Heart left ventricle (tissue), 16 donors: ENCODE data around the gene SGCA. TPM values are rescaled to one million over a fixed set of nuclear protein-coding genes. Genes with fewer than 3 reads are reported as not detected.
A peak's percentile ranks its signal among the peaks of the same experiment; 100 is the strongest.

ENCODE experiments used
- ATAC-seq, 4 donors: fragments of 200-7000 bp; cut with Tn5 transposase; one replicate each; pipeline ENCODE4 v1.9.1; 2020 to 2022; ENCODE audit warnings: moderate library complexity in 4 of 4, mild to moderate bottlenecking in 3 of 4, moderate number of reproducible peaks in 1 of 4
- DNase-seq, 5 donors: peaks; one replicate each; pipeline ENCODE4 v3.0.0-alpha.2; 2020
- H3K27ac ChIP-seq, 12 donors: fragments of 200-600 bp; sonication (generic) in 4 of 12; one replicate each; pipeline versions ENCODE4 v1.5.0 to v1.8.0; 2016 to 2022; ENCODE audit warnings: mild to moderate bottlenecking in 2 of 12
- H3K27me3 ChIP-seq, 9 donors: fragments of 200-600 bp; sonication (generic) in 2 of 9; one replicate each; pipeline versions ENCODE4 v1.5.1 to v1.8.0; 2016 to 2022; ENCODE audit warnings: mild to moderate bottlenecking in 3 of 9
- H3K36me3 ChIP-seq, 9 donors: fragments of 200-600 bp; sonication (generic) in 2 of 9; one replicate each; pipeline versions ENCODE4 v1.5.0 to v1.8.0; 2018 to 2022; ENCODE audit warnings: mild to moderate bottlenecking in 2 of 9
- H3K4me1 ChIP-seq, 12 donors: fragments of 200-600 bp; sonication (generic) in 4 of 12; one replicate each; pipeline versions ENCODE4 v1.5.0 to v1.8.0; 2016 to 2022; ENCODE audit warnings: mild to moderate bottlenecking in 3 of 12
- H3K4me3 ChIP-seq, 12 donors: fragments of 200-600 bp; sonication (generic) in 4 of 12; one replicate each; pipeline versions ENCODE4 v1.5.0 to v1.8.0; 2017 to 2022; ENCODE audit warnings: mild to moderate bottlenecking in 9 of 12, moderate library complexity in 4 of 12
- H3K9me3 ChIP-seq, 12 donors: fragments of 200-600 bp; sonication (generic) in 4 of 12; one replicate each; pipeline versions ENCODE4 v1.5.0 to v1.8.0; 2016 to 2022; ENCODE audit warnings: mild to moderate bottlenecking in 1 of 12
- CTCF ChIP-seq, 12 donors: fragments of 200-600 bp; sonication (generic) in 4 of 12; IDR thresholded peaks; one replicate each; pipeline versions ENCODE4 v1.5.0 to v1.8.0; 2018 to 2022; ENCODE audit warnings: antibody characterized with exemption in 12 of 12, mild to moderate bottlenecking in 5 of 12
- POLR2A ChIP-seq, 2 donors: fragments of 450-650 bp; IDR thresholded peaks; one replicate each; pipeline ENCODE4 v1.6.1; 2017; ENCODE audit warnings: antibody characterized with exemption in 2 of 2, mild to moderate bottlenecking in 2 of 2, moderate library complexity in 2 of 2
- WGBS, 4 donors: extraction: QIAGEN DNeasy Blood & Tissue Kit in 2 of 4; methylation state at CpG; one replicate each; pipeline versions ENCODE4 v1.1.5 to v1.1.7; 2013 to 2018; 5-methylcytosine and 5-hydroxymethylcytosine counted together
- intact Hi-C, 10 donors: fragments of 100-400 bp; cut with DNase I; formaldehyde crosslinking; loops; one replicate each; pipeline versions ENCODE4 v1.11.1 to v1.14.2; 2022
- polyA plus RNA-seq, 2 donors: library from polyadenylated mRNA; stranded (reverse); fragments of 200-250 nt; gene quantifications; one replicate each; pipeline ENCODE4 v1.2.3, GENCODE V29; 2013
- total RNA-seq, 9 donors: library from RNA; depleted of rRNA in 2 of 9; stranded (reverse); fragments of >200 nt in 2 of 9; fragmentation: NEBNext Ultra II Directional in 3 of 9; extraction: Animal tissue kit (Norgen Biotek cat#: 25700) in 3 of 9; gene quantifications; one replicate each; pipeline versions ENCODE4 v1.1.0 to v1.2.4, GENCODE V29; 2016 to 2023
- donor health status: ischemic (EF 13 %, LVEDD 7.1; RV severe dilation, severe dysfunction).
- donor health status: healthy with polysubstance abuse.
- donor health status: DM: no; HTN: yes; CAD: no.
- donor health status: DM: no; HTN: no; CAD: no.
- donor health status: ischemic (EF 25% LVEDD 6.9; RV normal size, moderate dysfunction).
- donor health status: ischemic (EF 25% LVEDD 5.7; RV mildly dilated, moderate dysfunction).
- donor health status: healthy.
- donor health status: DM: yes; HTN: yes; CAD: no.
- donor health status: ischemic (EF 35%, LVEDD 5.7; RV mildly dilated, moderate dysfunction).
- donor health status: nonischemic (EF 11% LVEDD 7.7; RV severe dilation, severe dysfunction).
- donor health status: DM: yes; HTN: yes; CAD: no.
- donor health status: PGD.
- donor health status: ischemic (EF 29% LVEDD 5.4; RV normal size, mild dysfunction).
- donor health status: nonischemic (EF 23%, LVEDD 6.1; RV moderate dilation, normal function).

SGCA gene
- total and polyA plus RNA-seq, 11 donors, result 96.5 to 225 (median 151) TPM

GRCh38 chr17:50196826-50197225 is 31.0 kb downstream of the SGCA start:
- no peak overlapping the region for H3K4me3 ChIP-seq
- peak overlapping the region in 5 of 12 donors; percentile 11 to 95 (median 46) for H3K27ac ChIP-seq

GRCh38 chr17:50198026-50198669 is 32.3 kb downstream of the SGCA start:
- Histone ChIP-seq H3K36me3 (peaks cover 0 to 66% (median 46%) of the 10 kb centered on the region in 9 donors), H3K4me1 (peaks cover 0 to 50% (median 16%) of the 10 kb centered on the region in 12 donors), H3K27me3 (peaks cover 0 to 30% (median 14%) of the 10 kb centered on the region in 9 donors), H3K9me3 (no peaks in the 10 kb centered on the region), H3K27ac (peak overlapping the region in 8 of 12 donors; percentile 11 to 95 (median 76)), H3K4me3 (peak overlapping the region in 3 of 12 donors; percentile 63 to 67 (median 67))
- no peak for ATAC-seq
- TF ChIP-seq POLR2A (IDR thresholded peaks at IDR 0.05) (no peak), CTCF (IDR thresholded peaks at IDR 0.05) (peak; percentile 41 to 72 (median 60))
- WGBS, 4 donors, result 24 to 34% (median 29%) methylated on average over 6 to 7 of the region's 7 CpGs
- intact Hi-C loops, result loop anchor here in 2 of 10 donors (2.0 kb wide), 1 partner anchor 29 kb away; no protein-coding TSS in a partner anchor
- peak in 4 of 5 donors; percentile 18 to 65 (median 56) for DNase-seq

More at GRCh38 chr17:50196826-50197225, 31.0 kb downstream of the SGCA start:
- Histone ChIP-seq H3K27me3 (peaks cover 0 to 20% (median 10%) of the 10 kb centered on the region in 9 donors), H3K4me1 (peaks cover 0 to 48% (median 16%) of the 10 kb centered on the region in 12 donors), H3K9me3 (no peaks in the 10 kb centered on the region), H3K36me3 (peaks cover 0 to 79% (median 59%) of the 10 kb centered on the region in 9 donors)
- intact Hi-C loops, result no loop called here
- WGBS, 4 donors, result 66 to 79% (median 69%) methylated on average over 6 of the region's 6 CpGs
- no peak for TF ChIP-seq POLR2A (IDR thresholded peaks at IDR 0.05)
- TF ChIP-seq CTCF (IDR thresholded peaks at IDR 0.05), result no peak
- no peak for DNase-seq
- ATAC-seq, result no peak

GRCh38 chr17:50199211-50199802 is 33.5 kb downstream of the SGCA start:
- ATAC-seq, result no peak
- Histone ChIP-seq H3K36me3 (peaks cover 0 to 54% (median 37%) of the 10 kb centered on the region in 9 donors), H3K27me3 (peaks cover 0 to 30% (median 14%) of the 10 kb centered on the region in 9 donors), H3K9me3 (no peaks in the 10 kb centered on the region), H3K4me3 (peak overlapping the region in 11 of 12 donors; percentile 41 to 74 (median 56)), H3K4me1 (peaks cover 0 to 62% (median 16%) of the 10 kb centered on the region in 12 donors), H3K27ac (peak overlapping the region in 10 of 12 donors; percentile 52 to 95 (median 80))
- TF ChIP-seq CTCF (IDR thresholded peaks at IDR 0.05) (no peak), POLR2A (IDR thresholded peaks at IDR 0.05) (no peak)
- intact Hi-C loops, result loop anchor here in 2 of 10 donors (2.0 kb wide), 1 partner anchor 31 kb away; no protein-coding TSS in a partner anchor
- 38 to 61% (median 44%) methylated on average over 23 to 41 of the region's 41 CpGs for WGBS, 4 donors
- DNase-seq, result no peak
